ENCODE results near the gene ABCA4. TPM values are rescaled to one million over a fixed set of nuclear protein-coding genes. Genes with fewer than 3 reads are reported as not detected.

Gene ABCA4
- total RNA-seq, 1 experiment from 2014 or later = 0.22 TPM

GRCh38 chr1:94048413-94049164 lies 72.4 kb downstream of the ABCA4 start:
- no peaks in the 10 kb centered on the region for H3K9me2 ChIP-seq (ENCODE audit: insufficient read depth)
- POLR2A ChIA-PET = no interaction called here
- no peaks in the 10 kb centered on the region for H4K20me1 ChIP-seq (ENCODE audit: insufficient read depth)
- no TSS peak for BruUV-seq (replicated peaks)
- H3K4me1 ChIP-seq (ENCODE audit: control insufficient read depth in 1 of 2, insufficient read depth in 2 of 2, low read length in 2 of 2) = peaks cover 16 to 20% of the 10 kb centered on the region in 2 experiments; a peak in 3 of 4 replicates
- no peaks in the 10 kb centered on the region for H3K9me3 ChIP-seq (ENCODE audit: control insufficient read depth in 1 of 2, insufficient read depth in 1 of 2, low read depth in 1 of 2, low read length in 2 of 2)
- ATAC-seq (no peak), DNase-seq (ENCODE audit: low read depth, low spot score) (no peak)
- intact Hi-C loops (cut with micrococcal nuclease) = loop anchor here (5.0 kb wide), 1 partner anchor 189 kb away; the partner anchor contains the start of gene ARHGAP29
- H3K4me3 ChIP-seq (replicated peaks in 1 of 2; ENCODE audit: low read depth in 1 of 2, low read length in 2 of 2) = no peak overlapping the region
- no peak overlapping the region for H3K27ac ChIP-seq (ENCODE audit: low read depth, low read length)
- H3K36me3 ChIP-seq (ENCODE audit: control insufficient read depth in 1 of 2, insufficient read depth in 2 of 2, low read length in 2 of 2) = no peaks in the 10 kb centered on the region
- no peak overlapping the region for H3K4me2 ChIP-seq (ENCODE audit: low read length)
- no peak overlapping the region for H2AFZ ChIP-seq (ENCODE audit: low read depth, low read length, poor library complexity, severe bottlenecking)
- RAD21 ChIA-PET (ENCODE audit: low non-redundant PET in 1 of 2, low total read pairs in 2 of 2, uncharacterized antibody in 2 of 2, unreplicated experiment in 2 of 2) = no interaction called here
- TF ChIP-seq POLR2AphosphoS5 (IDR thresholded peaks at IDR 0.05; ENCODE audit: low read depth, low read length) = no peak
- TF ChIP-seq ZNF274 (IDR thresholded peaks at IDR 0.05; ENCODE audit: low read depth, low read length) = no peak
- TF ChIP-seq CTCF (IDR thresholded peaks at IDR 0.05 in 2 of 3, conservative IDR thresholded peaks at IDR 0.05 in 1 of 3; ENCODE audit: borderline replicate concordance in 1 of 3, insufficient read depth in 1 of 3, low read depth in 2 of 3, low read length in 2 of 3) = no peak
- TF ChIP-seq ZFX (IDR thresholded peaks at IDR 0.05) = no peak
- no peak for TF ChIP-seq ELF1 (IDR thresholded peaks at IDR 0.05; ENCODE audit: borderline replicate concordance, low read depth)
- no peak for TF ChIP-seq POLR2A (IDR thresholded peaks at IDR 0.05; ENCODE audit: borderline replicate concordance, extremely low read depth, insufficient read depth, insufficient read length)
- no peak for TF ChIP-seq EZH2phosphoT487 (IDR thresholded peaks at IDR 0.05; ENCODE audit: borderline replicate concordance)
- TF ChIP-seq REST (IDR thresholded peaks at IDR 0.05; ENCODE audit: low read depth) = no peak
- TF ChIP-seq MAX (IDR thresholded peaks at IDR 0.05) = no peak
- TF ChIP-seq CEBPB (IDR thresholded peaks at IDR 0.05; ENCODE audit: low read depth) = no peak
- no peak for TF ChIP-seq EZH2 (IDR thresholded peaks at IDR 0.05)
- TF ChIP-seq ZBTB33 (IDR thresholded peaks at IDR 0.05; ENCODE audit: extremely low read depth, insufficient replicate concordance, low read length) = no peak
- TF ChIP-seq SP1 (IDR thresholded peaks at IDR 0.05; ENCODE audit: low read depth) = no peak
- no peaks in the 10 kb centered on the region for H3K79me2 ChIP-seq (ENCODE audit: insufficient read depth, low read length)
- no peak overlapping the region for H3K9ac ChIP-seq (ENCODE audit: low read length)
- no peaks in the 10 kb centered on the region for H3K27me3 ChIP-seq (ENCODE audit: insufficient read depth, low read length)
- CTCF ChIA-PET = interaction anchor here (0.9 to 21.2 kb wide), 3 partner anchors 9 to 287 kb away, joined by 3 to 338 read pairs (median 4); no protein-coding TSS in a partner anchor
